Upper lobe of left lung (tissue), 4 donors: ENCODE data around the gene MARK3.

Experiments used
- CTCF ChIP-seq, 6 experiments: fragments of 450-650 bp in 4 of 6; fragments of 200-600 bp in 2 of 6; sonication (generic) in 2 of 6; IDR thresholded peaks; one replicate each; pipeline ENCODE4 v1.5.1; 2016 to 2019; ENCODE audit warnings: antibody characterized with exemption in 6 of 6
- POLR2A ChIP-seq, 4 donors: fragments of 450-650 bp; IDR thresholded peaks; one replicate each; pipeline ENCODE4 v1.5.1; 2016 to 2017; ENCODE audit warnings: antibody characterized with exemption in 4 of 4, mild to moderate bottlenecking in 2 of 4
- POLR2AphosphoS5 ChIP-seq, 2 donors: sonication (generic); formaldehyde crosslinking; IDR thresholded peaks; one replicate each; pipeline ENCODE4 v1.5.1; 2017; ENCODE audit warnings: antibody characterized with exemption in 2 of 2

GRCh38 chr14:103545915-103546651 lies 160.9 kb downstream of the MARK3 start:
- TF ChIP-seq POLR2A (IDR thresholded peaks at IDR 0.05) (no peak), CTCF (IDR thresholded peaks at IDR 0.05) (no peak), POLR2AphosphoS5 (IDR thresholded peaks at IDR 0.05) (no peak)
